CD8-positive, alpha-beta memory T cell (primary cell): ENCODE results near the gene HSD17B14. TPM values are rescaled to one million over a fixed set of nuclear protein-coding genes. Genes with fewer than 3 reads are reported as not detected.
A peak's percentile ranks its signal among the peaks of the same experiment; 100 is the strongest.
"Not testable (repeated sequence)": the region's sequence is repeated elsewhere in the genome, so short reads cannot be mapped to it uniquely, and the experiment has no call there.

Source experiments
- CTCF ChIA-PET: fragments of 350-600 bp; sonication (Branson Sonifier 250); formaldehyde crosslinking; loops from one replicate; lab custom pipeline; 2021; ENCODE audit warnings: antibody characterized with exemption; lab: Charles Lee
- POLR2A ChIA-PET: fragments of 350-600 bp; sonication (Branson Sonifier 250); formaldehyde crosslinking; loops from one replicate; lab custom pipeline; 2021; ENCODE audit warnings: antibody characterized with exemption; lab: Charles Lee
- DNase-seq, 5 donors: peaks; one replicate each; pipeline versions ENCODE4 v3.0.0 to v3.0.0-alpha.2; 2020 to 2022; ENCODE audit warnings: mixed read lengths in 1 of 5
- H3K27ac ChIP-seq: one replicate; pipeline ENCODE4 v1.7.0; 2013; ENCODE audit warnings: low read depth, mild to moderate bottlenecking, low read length, moderate library complexity
- H3K27me3 ChIP-seq: 2 replicates; pipeline ENCODE4 v1.7.0; 2013; ENCODE audit warnings: low read length, mild to moderate bottlenecking; ENCODE audit not compliant: insufficient read depth, poor library complexity, severe bottlenecking
- H3K36me3 ChIP-seq: 2 replicates; pipeline ENCODE4 v1.7.0; 2013; ENCODE audit warnings: mild to moderate bottlenecking, low read length, moderate library complexity; ENCODE audit not compliant: insufficient read depth
- H3K4me1 ChIP-seq: 2 replicates; pipeline ENCODE4 v1.7.0; 2013; ENCODE audit warnings: mild to moderate bottlenecking, low read length, moderate library complexity; ENCODE audit not compliant: insufficient read depth
- H3K4me3 ChIP-seq: 2 replicates; pipeline ENCODE4 v1.7.0; 2013; ENCODE audit warnings: mild to moderate bottlenecking, low read length
- H3K9me3 ChIP-seq: 2 replicates; pipeline ENCODE4 v1.7.0; 2013; ENCODE audit warnings: mild to moderate bottlenecking, low read length
- H3K27ac Mint-ChIP-seq, 8 donors: one replicate each; pipeline ENCODE4 v1.8.0; 2020 to 2021; ENCODE audit warnings: mixed read lengths in 8 of 8, mild to moderate bottlenecking in 6 of 8, inconsistent platforms in 3 of 8, moderate library complexity in 3 of 8
- H3K27me3 Mint-ChIP-seq, 2 donors: one replicate each; pipeline ENCODE4 v1.8.0; 2020 to 2021; ENCODE audit warnings: mixed read lengths in 2 of 2, mild to moderate bottlenecking in 1 of 2, moderate library complexity in 1 of 2
- H3K36me3 Mint-ChIP-seq, 3 donors: one replicate each; pipeline ENCODE4 v1.8.0; 2020 to 2021; ENCODE audit warnings: mixed read lengths in 3 of 3, inconsistent platforms in 1 of 3, mild to moderate bottlenecking in 1 of 3
- H3K4me1 Mint-ChIP-seq, 3 donors: one replicate each; pipeline ENCODE4 v1.8.0; 2020 to 2021; ENCODE audit warnings: mixed read lengths in 3 of 3, inconsistent platforms in 1 of 3, mild to moderate bottlenecking in 1 of 3
- H3K4me3 Mint-ChIP-seq, 7 donors: one replicate each; pipeline ENCODE4 v1.8.0; 2020 to 2021; ENCODE audit warnings: mixed read lengths in 7 of 7, mild to moderate bottlenecking in 6 of 7, moderate library complexity in 4 of 7, inconsistent platforms in 2 of 7
- H3K9me3 Mint-ChIP-seq, 5 donors: one replicate each; pipeline ENCODE4 v1.8.0; 2020 to 2022; ENCODE audit warnings: mixed read lengths in 5 of 5, mild to moderate bottlenecking in 3 of 5, moderate library complexity in 2 of 5, inconsistent platforms in 1 of 5
- polyA plus RNA-seq: library from polyadenylated mRNA; unstranded; fragments of 300-500 nt; fragmentation: Illumina TruSeq; gene quantifications from one replicate; pipeline ENCODE4 v1.2.3, GENCODE V29; 2021
- total RNA-seq, 2 experiments: library from RNA; stranded (reverse); gene quantifications; one replicate each; pipeline ENCODE4 v1.2.3, GENCODE V29; 2021

The HSD17B14 gene
- total and polyA plus RNA-seq, 3 experiments from 2014 or later = 0.18 to 1.1 (median 0.37) TPM

- CTCF ChIA-PET = interaction anchor here (1.1 to 2.2 kb wide), 5 partner anchors 28 to 121 kb away, joined by 3 to 6 read pairs (median 4); partner anchors contain the start of genes GYS1 and RUVBL2
- DNase-seq = peak; percentile 92 to 99 (median 98)
- H3K4me1 Mint-ChIP-seq = peaks cover 39 to 45% (median 43%) of the 10 kb centered on the region in 3 donors
- POLR2A ChIA-PET = interaction anchor here (1.0 to 2.2 kb wide), 7 partner anchors 8 to 509 kb away, joined by 4 to 17 read pairs (median 6); partner anchors contain the start of genes FTL, GYS1, NUCB1 and RPL18
- H3K36me3 ChIP-seq = peaks cover 7% of the 10 kb centered on the region
- H3K27me3 ChIP-seq = no peaks in the 10 kb centered on the region
- peaks cover 13 to 47% (median 17%) of the 10 kb centered on the region in 3 donors for H3K36me3 Mint-ChIP-seq
- peak within 1 kb of the TSS; percentile 97 to 100 (median 99) for H3K4me3 Mint-ChIP-seq
- peaks cover 0 to 5% (median 0%) of the 10 kb centered on the region in 5 donors for H3K9me3 Mint-ChIP-seq
- peaks cover 32% of the 10 kb centered on the region for H3K4me1 ChIP-seq
- peak within 1 kb of the TSS; percentile 99 to 100 (median 100) for H3K27ac Mint-ChIP-seq
- no peaks in the 10 kb centered on the region for H3K9me3 ChIP-seq
- peak within 1 kb of the TSS; percentile 100 for H3K27ac ChIP-seq
- H3K27me3 Mint-ChIP-seq = peaks cover 4 to 14% of the 10 kb centered on the region in 2 donors
- peak within 1 kb of the TSS; percentile 95 for H3K4me3 ChIP-seq
Measured at GRCh38 chr19:48872182-48872883, 36.0 kb upstream of the HSD17B14 start, which contains the start of gene PPP1R15A. Gene PPP1R15A (plus strand): TSS chr19:48872421. CDS start chr19:48873234, 813 bp downstream.

DNA sequence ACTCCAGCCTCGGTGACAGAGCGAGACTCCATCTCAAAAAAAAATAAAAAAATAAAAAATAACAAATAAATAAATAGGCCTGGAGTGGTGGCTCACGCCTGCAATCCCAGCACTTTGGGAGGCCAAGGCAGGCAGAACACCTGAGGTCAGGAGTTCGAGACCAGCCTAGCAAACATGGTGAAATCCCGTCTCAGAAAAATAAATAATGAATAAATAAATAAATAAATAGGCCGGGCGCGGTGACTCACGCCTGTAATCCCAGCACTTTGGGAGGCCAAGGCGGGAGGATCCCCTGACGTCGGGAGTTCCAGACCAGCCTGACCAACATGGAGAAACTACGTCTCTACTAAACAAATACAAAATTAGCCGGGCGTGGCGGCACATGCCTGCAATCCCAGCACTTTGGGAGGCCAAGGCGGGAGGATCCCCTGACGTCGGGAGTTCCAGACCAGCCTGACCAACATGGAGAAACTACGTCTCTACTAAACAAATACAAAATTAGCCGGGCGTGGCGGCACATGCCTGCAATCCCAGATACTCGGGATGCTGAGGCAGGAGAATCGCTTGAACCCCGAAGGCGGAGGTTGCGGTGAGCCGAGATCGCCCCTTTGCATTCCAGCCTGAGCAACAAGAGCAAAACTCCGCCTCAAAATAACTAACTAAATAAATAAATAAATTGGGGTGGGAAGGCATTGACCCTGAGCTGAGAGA lies 35.3 kb upstream of the HSD17B14 start:
- CTCF ChIA-PET = interaction anchor here (1.4 to 2.2 kb wide), 4 partner anchors 29 to 122 kb away, joined by 3 to 6 read pairs (median 4); partner anchors contain the start of genes GYS1 and RUVBL2
- Mint-ChIP-seq H3K36me3 (peaks cover 13 to 42% (median 17%) of the 10 kb centered on the region in 3 donors), H3K27ac (peak overlapping the region; percentile 99 to 100 (median 100)), H3K27me3 (peaks cover 7 to 14% of the 10 kb centered on the region in 2 donors), H3K4me3 (peak overlapping the region; percentile 97 to 100 (median 99)), H3K4me1 (peaks cover 39 to 45% (median 43%) of the 10 kb centered on the region in 3 donors)
- POLR2A ChIA-PET = interaction anchor here (1.0 to 2.2 kb wide), 6 partner anchors 9 to 508 kb away, joined by 4 to 17 read pairs (median 6); partner anchors contain the start of genes FTL, GYS1, NUCB1 and RPL18
- H3K4me3 ChIP-seq, H3K36me3 ChIP-seq, DNase-seq, H3K9me3 Mint-ChIP-seq, H3K27me3 ChIP-seq, H3K9me3 ChIP-seq: not testable (repeated sequence)
- peaks cover 32% of the 10 kb centered on the region for H3K4me1 ChIP-seq
- peak overlapping the region; percentile 100 for H3K27ac ChIP-seq

GRCh38 chr19:48870048-48870447 lies 33.8 kb upstream of the HSD17B14 start:
- Mint-ChIP-seq H3K27ac (no peak overlapping the region), H3K4me3 (no peak overlapping the region), H3K36me3 (peaks cover 12 to 27% (median 13%) of the 10 kb centered on the region in 3 donors), H3K4me1 (peaks cover 24 to 30% (median 30%) of the 10 kb centered on the region in 3 donors), H3K9me3 (peaks cover 0 to 5% (median 0%) of the 10 kb centered on the region in 5 donors), H3K27me3 (peaks cover 7 to 17% of the 10 kb centered on the region in 2 donors)
- no peak overlapping the region for H3K27ac ChIP-seq
- H3K4me3 ChIP-seq = no peak overlapping the region
- POLR2A ChIA-PET = interaction anchor here (0.7 kb wide), 1 partner anchor 125 kb away, joined by 8 read pairs; no protein-coding TSS in a partner anchor
- CTCF ChIA-PET = interaction anchor here (1.0 kb wide), 1 partner anchor 27 kb away, joined by 3 read pairs; no protein-coding TSS in a partner anchor
- no peaks in the 10 kb centered on the region for H3K27me3 ChIP-seq
- H3K4me1 ChIP-seq = peaks cover 22% of the 10 kb centered on the region
- no peaks in the 10 kb centered on the region for H3K9me3 ChIP-seq
- DNase-seq = no peak
- peaks cover 7% of the 10 kb centered on the region for H3K36me3 ChIP-seq

DNA sequence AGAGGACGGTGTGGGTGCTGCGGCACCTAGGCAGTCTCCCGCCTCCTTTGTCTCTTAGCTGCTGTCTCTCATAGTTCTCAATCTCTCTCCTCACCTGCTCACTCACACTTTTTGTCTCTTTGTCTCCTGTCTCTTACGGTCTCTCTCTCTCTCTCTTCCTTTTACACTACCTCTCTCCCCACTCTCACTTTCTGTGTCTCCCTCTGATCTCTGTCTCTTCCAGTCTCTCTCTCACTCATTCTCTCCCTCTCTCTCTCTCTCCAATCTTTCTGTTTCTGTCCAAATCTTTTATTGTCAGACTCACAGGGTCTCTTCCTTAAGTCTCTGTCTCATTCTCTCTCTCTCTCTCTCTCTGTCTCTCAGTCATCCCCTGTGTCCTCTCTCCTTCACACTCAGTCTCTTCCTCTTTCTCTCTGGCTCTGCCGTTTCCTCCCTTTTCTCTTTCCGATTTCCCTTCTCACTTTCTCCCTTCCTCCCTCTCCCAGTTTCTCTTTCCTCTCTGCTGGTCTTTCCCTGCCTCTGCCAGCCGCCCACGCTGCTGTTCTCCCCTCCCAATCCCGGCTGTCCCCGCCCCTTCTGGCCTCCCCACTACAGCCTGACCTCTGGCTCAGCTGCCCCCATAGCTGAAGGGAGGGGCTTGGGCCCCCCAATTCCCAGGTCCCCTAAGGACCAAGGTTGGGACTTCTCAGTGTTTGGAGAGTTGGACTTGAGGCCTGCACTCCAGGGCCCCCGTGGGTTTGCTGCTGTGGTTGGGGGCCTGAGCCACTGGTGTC lies 32.0 kb upstream of the HSD17B14 start, which contains the start of gene PLEKHA4:
PLEKHA4 (minus strand) TSS at position 504 of the 773 bp plus-strand sequence. CDS start 997 bp downstream, outside the sequence.
- H3K36me3 Mint-ChIP-seq = peaks cover 1 to 12% (median 3%) of the 10 kb centered on the region in 3 donors
- peak within 1 kb of the TSS in 2 of 7 donors; percentile 32 to 41 for H3K4me3 Mint-ChIP-seq
- H3K9me3 Mint-ChIP-seq = peaks cover 0 to 5% (median 0%) of the 10 kb centered on the region in 5 donors
- Histone ChIP-seq H3K9me3 (no peaks in the 10 kb centered on the region), H3K4me3 (no peak within 1 kb of the TSS), H3K4me1 (peaks cover 5% of the 10 kb centered on the region), H3K27me3 (no peaks in the 10 kb centered on the region), H3K36me3 (no peaks in the 10 kb centered on the region), H3K27ac (peak within 1 kb of the TSS; percentile 61)
- POLR2A ChIA-PET = interaction anchor here (0.6 to 1.1 kb wide), 2 partner anchors 13 to 581 kb away, joined by 3 to 9 read pairs; no protein-coding TSS in a partner anchor
- H3K4me1 Mint-ChIP-seq = peaks cover 7 to 12% (median 12%) of the 10 kb centered on the region in 3 donors
- DNase-seq = no peak
- CTCF ChIA-PET = no interaction called here
- H3K27me3 Mint-ChIP-seq = peaks cover 7 to 15% of the 10 kb centered on the region in 2 donors
- peak within 1 kb of the TSS in 4 of 8 donors; percentile 11 to 76 (median 60) for H3K27ac Mint-ChIP-seq

DNA sequence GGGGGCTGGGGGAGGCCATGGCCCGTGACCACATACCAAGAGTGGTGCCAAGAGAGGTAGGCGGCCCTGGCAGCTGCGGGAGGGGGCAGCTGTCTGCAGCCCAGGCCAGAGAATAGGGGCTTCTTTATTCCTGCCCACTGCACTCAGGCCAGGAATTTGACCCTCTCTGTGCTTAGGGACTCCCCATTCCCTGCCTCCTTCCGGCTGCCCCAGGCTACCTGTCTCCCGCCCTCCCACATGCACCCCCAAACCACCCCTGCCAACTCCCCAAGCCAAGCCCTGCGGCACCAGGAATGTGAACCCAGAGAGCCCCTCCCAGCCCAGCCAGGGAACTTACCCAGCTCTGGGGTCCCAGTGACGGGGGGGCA lies 31.4 kb upstream of the HSD17B14 start:
- CTCF ChIA-PET = no interaction called here
- Mint-ChIP-seq H3K27ac (peak overlapping the region in 1 of 8 donors; percentile 76), H3K4me3 (peak overlapping the region in 1 of 7 donors; percentile 32), H3K4me1 (peaks cover under 1 to 7% (median 6%) of the 10 kb centered on the region in 3 donors), H3K9me3 (peaks cover 0 to 5% (median 0%) of the 10 kb centered on the region in 5 donors), H3K27me3 (peaks cover 7 to 14% of the 10 kb centered on the region in 2 donors), H3K36me3 (peaks cover 0 to 6% (median 0%) of the 10 kb centered on the region in 3 donors)
- H3K9me3 ChIP-seq = no peaks in the 10 kb centered on the region
- peak overlapping the region; percentile 61 for H3K27ac ChIP-seq
- DNase-seq = no peak
- no peak overlapping the region for H3K4me3 ChIP-seq
- no peaks in the 10 kb centered on the region for H3K4me1 ChIP-seq
- no peaks in the 10 kb centered on the region for H3K27me3 ChIP-seq
- H3K36me3 ChIP-seq = no peaks in the 10 kb centered on the region
- POLR2A ChIA-PET = interaction anchor here (1.1 kb wide), 1 partner anchor 14 kb away, joined by 3 read pairs; no protein-coding TSS in a partner anchor

DNA sequence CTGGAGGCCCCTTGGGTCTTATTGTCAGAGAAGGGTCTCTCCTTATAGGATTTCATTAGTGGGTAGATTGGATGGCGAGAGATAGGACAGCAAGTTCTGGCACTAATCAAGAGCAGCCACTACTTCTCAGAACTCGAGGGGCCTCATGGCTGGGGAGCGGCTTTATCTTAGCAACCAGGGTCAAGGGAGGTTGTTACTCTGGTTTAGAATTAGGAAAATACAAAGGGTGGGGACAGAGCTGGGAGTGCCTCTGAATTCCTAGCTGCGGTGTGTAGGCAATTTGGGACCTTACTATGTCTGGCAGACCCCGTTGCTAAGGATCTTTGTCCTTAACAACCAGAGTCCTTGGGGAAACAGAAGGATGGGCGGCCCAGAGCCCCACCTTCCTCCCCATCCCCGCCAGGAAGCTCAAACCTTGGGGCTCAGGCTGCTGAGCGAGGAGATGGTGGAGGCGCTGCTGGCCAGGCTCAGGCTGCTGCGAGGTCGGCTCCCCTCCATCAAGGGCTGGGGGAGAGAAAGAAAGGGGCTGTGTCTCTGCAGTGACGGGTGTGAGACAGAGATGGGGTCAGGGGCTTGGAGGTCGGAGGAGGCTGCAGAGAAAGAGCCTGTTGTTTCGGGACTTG lies 30.9 kb upstream of the HSD17B14 start:
- peak overlapping the region in 1 of 7 donors; percentile 65 for H3K4me3 Mint-ChIP-seq
- H3K4me1 ChIP-seq = no peaks in the 10 kb centered on the region
- H3K27ac Mint-ChIP-seq = peak overlapping the region in 3 of 8 donors; percentile 28 to 91 (median 75)
- peaks cover 0 to 2% (median 0%) of the 10 kb centered on the region in 5 donors for H3K9me3 Mint-ChIP-seq
- H3K27ac ChIP-seq = peak overlapping the region; percentile 61
- H3K9me3 ChIP-seq = no peaks in the 10 kb centered on the region
- CTCF ChIA-PET = no interaction called here
- POLR2A ChIA-PET = no interaction called here
- H3K36me3 Mint-ChIP-seq = peaks cover 0 to 1% (median 0%) of the 10 kb centered on the region in 3 donors
- no peak for DNase-seq
- peaks cover 0 to 4% (median 3%) of the 10 kb centered on the region in 3 donors for H3K4me1 Mint-ChIP-seq
- no peak overlapping the region for H3K4me3 ChIP-seq
- H3K27me3 Mint-ChIP-seq = peaks cover 7 to 9% of the 10 kb centered on the region in 2 donors
- H3K36me3 ChIP-seq = no peaks in the 10 kb centered on the region
- no peaks in the 10 kb centered on the region for H3K27me3 ChIP-seq
